SK-N-DZ (cell line): ENCODE measurements around the gene MPRIP.

Source experiments
- DNase-seq: peaks from one replicate; pipeline ENCODE4 v3.0.0-alpha.2; 2015; ENCODE audit warnings: low spot score

The MPRIP gene

GRCh38 chr17:17107891-17108431, 65.7 kb downstream of the MPRIP start:
- no peak for DNase-seq

GRCh38 chr17:17108451-17109049, 66.3 kb downstream of the MPRIP start:
- no peak for DNase-seq

GRCh38 chr17:17109256-17109655, 67.0 kb downstream of the MPRIP start:
- DNase-seq = no peak

GRCh38 chr17:17109907-17110306, 67.7 kb downstream of the MPRIP start:
- DNase-seq = no peak

GRCh38 chr17:17110520-17110919, 68.3 kb downstream of the MPRIP start:
- no peak for DNase-seq

- no peak for DNase-seq
Observed at GRCh38 chr17:17111401-17112393, 69.4 kb downstream of the MPRIP start.

- DNase-seq = no peak
Observed at GRCh38 chr17:17112628-17113200, 70.5 kb downstream of the MPRIP start.

GRCh38 chr17:17114592-17115225, 72.5 kb downstream of the MPRIP start:
- no peak for DNase-seq

- DNase-seq = no peak
Observed at GRCh38 chr17:17115620-17116019, 73.4 kb downstream of the MPRIP start.

GRCh38 chr17:17116406-17116805, 74.1 kb downstream of the MPRIP start:
- no peak for DNase-seq

GRCh38 chr17:17117923-17118322, 75.7 kb downstream of the MPRIP start:
- DNase-seq = no peak

GRCh38 chr17:17118399-17118798, 76.1 kb downstream of the MPRIP start:
- no peak for DNase-seq

- DNase-seq = no peak
Observed at GRCh38 chr17:17119106-17119505, 76.8 kb downstream of the MPRIP start.

GRCh38 chr17:17119533-17119932, 77.3 kb downstream of the MPRIP start:
- DNase-seq = no peak

- no peak for DNase-seq
Observed at GRCh38 chr17:17120294-17120693, 78.0 kb downstream of the MPRIP start.

GRCh38 chr17:17120701-17121100, 78.4 kb downstream of the MPRIP start:
- no peak for DNase-seq

- no peak for DNase-seq
Observed at GRCh38 chr17:17121162-17121561, 78.9 kb downstream of the MPRIP start.

GRCh38 chr17:17122781-17123483, 80.7 kb downstream of the MPRIP start:
- DNase-seq = no peak

- no peak for DNase-seq
Observed at GRCh38 chr17:17124341-17124740, 82.1 kb downstream of the MPRIP start.

- peak; percentile 53 for DNase-seq
Observed at GRCh38 chr17:17125136-17126084, 83.2 kb downstream of the MPRIP start.
